ENCODE data around the gene LAMB1.

LAMB1 gene

DNA sequence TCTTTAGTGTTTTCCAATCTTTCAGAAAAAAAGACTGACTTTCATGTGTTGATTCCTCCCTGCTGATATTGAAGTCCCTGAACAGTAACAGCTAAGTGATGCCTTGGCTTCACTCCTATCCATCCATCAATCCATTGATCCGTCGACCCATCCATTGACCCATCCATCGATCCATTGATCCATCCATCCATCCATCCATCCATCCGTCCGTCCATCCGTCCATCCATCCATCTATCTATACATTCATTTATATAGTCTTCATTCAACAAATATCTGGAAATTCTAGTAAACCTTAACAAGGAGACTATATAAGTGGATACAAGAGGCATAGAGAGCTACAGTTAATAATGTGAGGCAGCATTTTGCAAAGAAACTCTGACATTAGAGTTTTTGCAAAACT, 21.6 kb upstream of the LAMB1 start:
- no peak overlapping the region for H3K9ac ChIP-seq (ENCODE audit: low read length)
- no peak overlapping the region for H3K4me2 ChIP-seq (ENCODE audit: low read length)
- H4K20me1 ChIP-seq (ENCODE audit: insufficient read depth, low read length): no peaks in the 10 kb centered on the region
- no peaks in the 10 kb centered on the region for H3K27me3 ChIP-seq (ENCODE audit: low read depth, low read length)
- no peak overlapping the region for H3K27ac ChIP-seq (ENCODE audit: low read length)
- no peaks in the 10 kb centered on the region for H3K36me3 ChIP-seq (replicated peaks; ENCODE audit: low read depth, low read length)
- no peaks in the 10 kb centered on the region for H3K9me3 ChIP-seq (ENCODE audit: insufficient read depth, low read length)
- TF ChIP-seq EZH2phosphoT487 (IDR thresholded peaks at IDR 0.05; ENCODE audit: low read depth): no peak
- TF ChIP-seq, protein P1, sequence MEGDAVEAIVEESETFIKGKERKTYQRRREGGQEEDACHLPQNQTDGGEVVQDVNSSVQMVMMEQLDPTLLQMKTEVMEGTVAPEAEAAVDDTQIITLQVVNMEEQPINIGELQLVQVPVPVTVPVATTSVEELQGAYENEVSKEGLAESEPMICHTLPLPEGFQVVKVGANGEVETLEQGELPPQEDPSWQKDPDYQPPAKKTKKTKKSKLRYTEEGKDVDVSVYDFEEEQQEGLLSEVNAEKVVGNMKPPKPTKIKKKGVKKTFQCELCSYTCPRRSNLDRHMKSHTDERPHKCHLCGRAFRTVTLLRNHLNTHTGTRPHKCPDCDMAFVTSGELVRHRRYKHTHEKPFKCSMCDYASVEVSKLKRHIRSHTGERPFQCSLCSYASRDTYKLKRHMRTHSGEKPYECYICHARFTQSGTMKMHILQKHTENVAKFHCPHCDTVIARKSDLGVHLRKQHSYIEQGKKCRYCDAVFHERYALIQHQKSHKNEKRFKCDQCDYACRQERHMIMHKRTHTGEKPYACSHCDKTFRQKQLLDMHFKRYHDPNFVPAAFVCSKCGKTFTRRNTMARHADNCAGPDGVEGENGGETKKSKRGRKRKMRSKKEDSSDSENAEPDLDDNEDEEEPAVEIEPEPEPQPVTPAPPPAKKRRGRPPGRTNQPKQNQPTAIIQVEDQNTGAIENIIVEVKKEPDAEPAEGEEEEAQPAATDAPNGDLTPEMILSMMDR (IDR thresholded peaks at IDR 0.05; ENCODE audit: low read depth, low read length): no peak
- no peak overlapping the region for H3K4me3 ChIP-seq (ENCODE audit: low read length)
- H3K4me1 ChIP-seq (ENCODE audit: low read length): peaks cover 6% of the 10 kb centered on the region; the same call in 1 of the 2 replicates
- H2AFZ ChIP-seq (ENCODE audit: low read depth, low read length): no peak overlapping the region
- no peaks in the 10 kb centered on the region for H3K79me2 ChIP-seq (ENCODE audit: low read length)

DNA sequence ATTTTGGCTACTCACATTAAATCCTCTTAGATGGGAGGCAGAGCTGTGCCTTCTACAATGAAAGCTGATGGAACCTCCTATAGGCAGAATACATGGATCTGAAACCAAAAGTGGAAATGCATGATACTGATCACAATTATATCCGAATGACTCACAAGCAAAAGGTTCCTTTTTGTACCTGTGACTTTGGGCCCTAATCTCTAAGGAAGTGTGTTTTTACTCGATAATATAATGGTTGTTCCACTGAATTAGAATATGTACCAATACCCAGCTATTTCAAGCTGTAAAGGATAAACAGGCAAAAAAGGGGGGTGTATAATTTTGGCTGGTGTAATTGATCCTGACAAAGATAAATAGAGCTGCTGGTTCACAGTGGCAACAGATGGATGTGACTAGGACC, 17.6 kb upstream of the LAMB1 start:
- Histone ChIP-seq H2AFZ (ENCODE audit: low read depth, low read length) (no peak overlapping the region), H3K4me2 (ENCODE audit: low read length) (no peak overlapping the region), H3K79me2 (ENCODE audit: low read length) (no peaks in the 10 kb centered on the region), H3K4me1 (ENCODE audit: low read length) (peaks cover 3% of the 10 kb centered on the region; the same call in 1 of the 2 replicates), H3K36me3 (replicated peaks; ENCODE audit: low read depth, low read length) (no peaks in the 10 kb centered on the region), H3K9ac (ENCODE audit: low read length) (no peak overlapping the region), H3K4me3 (ENCODE audit: low read length) (no peak overlapping the region), H3K27ac (ENCODE audit: low read length) (no peak overlapping the region), H3K9me3 (ENCODE audit: insufficient read depth, low read length) (no peaks in the 10 kb centered on the region), H4K20me1 (ENCODE audit: insufficient read depth, low read length) (no peaks in the 10 kb centered on the region), H3K27me3 (ENCODE audit: low read depth, low read length) (no peaks in the 10 kb centered on the region)
- no peak for TF ChIP-seq EZH2phosphoT487 (IDR thresholded peaks at IDR 0.05; ENCODE audit: low read depth)
- TF ChIP-seq, protein P1 (IDR thresholded peaks at IDR 0.05; ENCODE audit: low read depth, low read length): no peak

- H4K20me1 ChIP-seq (ENCODE audit: insufficient read depth, low read length): no peaks in the 10 kb centered on the region
- no peak overlapping the region for H3K9ac ChIP-seq (ENCODE audit: low read length)
- no peak overlapping the region for H2AFZ ChIP-seq (ENCODE audit: low read depth, low read length)
- H3K4me3 ChIP-seq (ENCODE audit: low read length): no peak overlapping the region
- no peaks in the 10 kb centered on the region for H3K27me3 ChIP-seq (ENCODE audit: low read depth, low read length)
- TF ChIP-seq, protein P1 (IDR thresholded peaks at IDR 0.05; ENCODE audit: low read depth, low read length): no peak
- TF ChIP-seq EZH2phosphoT487 (IDR thresholded peaks at IDR 0.05; ENCODE audit: low read depth): no peak
- no peaks in the 10 kb centered on the region for H3K9me3 ChIP-seq (ENCODE audit: insufficient read depth, low read length)
- H3K4me2 ChIP-seq (ENCODE audit: low read length): no peak overlapping the region
- H3K36me3 ChIP-seq (replicated peaks; ENCODE audit: low read depth, low read length): no peaks in the 10 kb centered on the region
- H3K27ac ChIP-seq (ENCODE audit: low read length): no peak overlapping the region
- peaks cover 3% of the 10 kb centered on the region; the same call in 1 of the 2 replicates for H3K4me1 ChIP-seq (ENCODE audit: low read length)
- no peaks in the 10 kb centered on the region for H3K79me2 ChIP-seq (ENCODE audit: low read length)
Observed at GRCh38 chr7:108018668-108019067, 15.7 kb upstream of the LAMB1 start.

DNA sequence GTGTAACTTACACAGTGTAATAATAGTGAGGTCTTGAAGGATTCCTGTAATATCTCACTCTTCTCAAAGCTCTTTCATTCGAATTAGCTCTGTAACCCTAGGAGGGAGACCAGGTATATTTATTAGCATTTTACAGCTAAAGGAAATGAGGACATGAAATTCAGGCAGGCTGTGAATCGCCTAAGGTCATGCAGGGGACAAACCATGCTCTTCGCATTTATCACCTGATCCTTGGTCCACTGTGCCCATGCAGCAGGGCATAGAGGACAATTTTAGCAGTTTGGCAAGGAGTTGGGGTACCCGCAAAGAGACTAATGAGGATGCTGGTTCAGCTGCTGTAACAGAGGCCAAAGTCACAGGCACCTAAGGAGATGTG, 14.8 kb upstream of the LAMB1 start:
- Histone ChIP-seq H3K27ac (ENCODE audit: low read length) (no peak overlapping the region), H3K4me3 (ENCODE audit: low read length) (no peak overlapping the region), H3K4me2 (ENCODE audit: low read length) (no peak overlapping the region), H3K9me3 (ENCODE audit: insufficient read depth, low read length) (no peaks in the 10 kb centered on the region), H3K4me1 (ENCODE audit: low read length) (peaks cover 3% of the 10 kb centered on the region; the same call in 1 of the 2 replicates), H3K36me3 (replicated peaks; ENCODE audit: low read depth, low read length) (no peaks in the 10 kb centered on the region), H3K79me2 (ENCODE audit: low read length) (no peaks in the 10 kb centered on the region), H4K20me1 (ENCODE audit: insufficient read depth, low read length) (no peaks in the 10 kb centered on the region), H2AFZ (ENCODE audit: low read depth, low read length) (no peak overlapping the region), H3K9ac (ENCODE audit: low read length) (no peak overlapping the region), H3K27me3 (ENCODE audit: low read depth, low read length) (no peaks in the 10 kb centered on the region)
- TF ChIP-seq EZH2phosphoT487 (IDR thresholded peaks at IDR 0.05; ENCODE audit: low read depth): no peak
- TF ChIP-seq, protein P1 (IDR thresholded peaks at IDR 0.05; ENCODE audit: low read depth, low read length): no peak

Data from OCI-LY3 (cell line).